HG02759 (cell line): ENCODE data around the gene SPATA32.
"Not testable (repeated sequence)": the region's sequence is repeated elsewhere in the genome, so short reads cannot be mapped to it uniquely, and the experiment has no call there.

Source experiments
- ATAC-seq: cut with Tn5 transposase; IDR thresholded peaks from one replicate; pipeline ENCODE4 v1.9.1; 2021; ENCODE audit warnings: mild to moderate bottlenecking, moderate library complexity; ENCODE audit not compliant: unreplicated experiment

The SPATA32 gene

DNA sequence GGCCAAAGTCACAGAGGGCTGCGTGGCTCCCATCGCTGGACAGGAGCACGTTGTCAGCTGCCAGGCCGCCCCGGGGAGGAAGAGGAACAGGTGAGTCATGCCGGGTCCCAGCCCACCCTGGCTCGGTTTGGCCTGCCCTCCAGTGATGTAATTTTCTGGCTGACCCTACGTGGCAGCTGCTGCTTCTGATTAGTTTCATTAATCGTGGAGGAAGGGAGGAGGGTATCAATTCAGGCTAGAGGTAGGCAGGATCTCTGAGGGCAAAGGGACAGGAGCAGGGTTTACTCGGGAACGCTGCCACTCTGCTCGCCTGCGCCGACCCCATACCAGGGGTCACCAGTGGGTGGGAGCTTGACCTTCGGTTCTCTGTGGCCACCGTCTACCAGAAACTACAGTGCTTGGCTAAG lies 11.7 kb upstream of the SPATA32 start:
- no peak for ATAC-seq

DNA sequence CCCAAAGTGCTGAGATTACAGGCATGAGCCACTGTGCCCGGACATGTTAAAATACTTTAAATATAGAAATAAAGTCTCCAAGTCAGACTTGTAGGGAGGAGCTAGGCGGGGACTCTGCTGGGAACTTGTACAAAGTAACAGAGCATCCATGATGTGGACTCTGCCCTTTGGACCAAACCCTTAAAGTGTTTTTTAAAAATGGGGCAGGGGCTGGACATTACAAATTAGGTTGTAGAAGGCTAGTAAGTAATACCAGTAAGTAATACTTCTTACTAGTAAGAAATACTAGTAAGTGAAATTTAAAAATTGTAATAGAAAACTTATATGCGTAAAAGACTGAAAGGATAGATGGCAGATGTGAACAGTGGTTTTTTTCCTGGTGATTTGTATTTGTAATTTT lies 9.7 kb upstream of the SPATA32 start:
- no peak for ATAC-seq

GRCh38 chr17:45270828-45271418 lies 9.0 kb upstream of the SPATA32 start:
- ATAC-seq, result no peak

DNA sequence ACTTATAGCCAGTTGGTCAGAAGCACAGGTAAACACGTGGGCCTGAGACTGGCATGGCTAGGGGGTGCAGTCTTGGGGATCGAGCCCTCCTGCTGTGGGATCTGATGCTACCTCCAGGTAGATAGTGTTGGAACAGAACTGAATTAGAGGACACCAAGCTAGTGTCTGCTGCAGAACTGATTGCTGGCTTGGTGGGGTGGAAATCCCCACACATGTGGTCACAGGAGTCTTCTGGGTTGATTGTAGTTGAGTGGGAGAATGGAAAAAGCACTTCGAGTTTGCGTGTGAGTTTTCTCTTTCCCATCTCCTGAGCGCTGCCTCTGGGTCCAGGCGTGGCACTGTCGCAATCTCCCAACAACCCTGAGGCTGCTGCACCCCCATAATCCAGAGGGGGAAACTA lies 8.0 kb upstream of the SPATA32 start:
- ATAC-seq, result no peak

- ATAC-seq, result no peak
Measured at GRCh38 chr17:45267436-45268055, 5.7 kb upstream of the SPATA32 start.

GRCh38 chr17:45266372-45266926 lies 4.6 kb upstream of the SPATA32 start:
- no peak for ATAC-seq

DNA sequence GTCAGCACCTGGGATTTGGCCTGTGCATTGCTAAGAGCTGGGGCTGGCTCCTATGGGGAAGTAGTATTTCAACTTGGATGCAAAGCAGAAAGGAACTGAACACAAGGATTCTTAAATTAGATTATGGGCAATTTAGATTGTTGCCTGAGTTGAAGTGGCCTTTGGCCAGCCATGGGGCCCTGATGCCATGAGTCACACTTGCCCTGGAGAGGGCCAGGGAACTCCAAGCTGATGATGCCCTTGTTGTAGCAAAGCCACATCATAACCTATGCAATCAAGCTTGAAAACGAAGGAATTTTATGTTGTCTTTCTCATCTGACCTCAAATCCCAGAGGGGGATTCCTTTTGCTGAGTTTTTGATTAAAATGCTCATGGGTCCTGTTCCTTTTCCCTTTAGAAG lies 3.9 kb upstream of the SPATA32 start:
- no peak for ATAC-seq

- ATAC-seq, result no peak
Measured at GRCh38 chr17:45264988-45265387, 3.1 kb upstream of the SPATA32 start.

DNA sequence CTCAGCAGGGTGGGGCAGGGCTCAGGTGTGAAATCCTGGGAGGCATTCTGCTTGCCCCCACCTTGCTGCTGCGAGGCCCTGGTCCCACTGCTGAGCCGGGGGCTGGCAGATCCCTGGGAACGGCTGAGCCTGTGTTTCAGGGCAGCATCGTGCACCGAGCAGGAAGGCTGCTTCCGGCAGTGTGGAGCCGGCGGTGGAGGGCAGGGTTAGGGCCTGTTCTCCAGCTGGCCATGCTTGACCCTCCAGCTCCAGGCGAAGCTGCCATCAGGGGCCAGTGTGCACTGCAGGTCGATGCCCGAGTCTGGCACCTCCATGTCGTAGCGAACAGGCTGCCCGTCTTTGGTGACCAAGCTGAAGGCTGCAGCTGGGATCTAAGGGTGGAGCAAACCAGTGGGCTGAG lies 2.5 kb upstream of the SPATA32 start:
- ATAC-seq, result no peak

DNA sequence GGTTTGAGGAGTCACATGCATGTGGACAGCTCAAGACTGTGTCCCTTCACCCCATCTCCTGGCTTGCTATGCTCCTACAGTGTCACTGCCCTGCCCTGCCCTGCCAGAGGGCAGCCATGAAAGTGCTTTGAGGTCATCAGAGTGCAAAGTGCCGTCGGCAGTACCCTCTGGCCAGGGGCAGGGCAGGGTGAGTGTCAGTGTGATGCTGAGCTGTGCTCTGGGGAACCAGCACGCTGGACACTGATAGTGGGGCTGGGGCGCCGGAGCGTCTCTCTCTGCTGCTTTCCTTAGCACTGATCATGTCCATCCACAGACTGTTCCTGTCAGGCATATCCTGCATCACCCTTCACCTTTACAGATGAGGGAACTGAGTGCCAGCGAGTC lies 1.6 kb upstream of the SPATA32 start:
- no peak for ATAC-seq

DNA sequence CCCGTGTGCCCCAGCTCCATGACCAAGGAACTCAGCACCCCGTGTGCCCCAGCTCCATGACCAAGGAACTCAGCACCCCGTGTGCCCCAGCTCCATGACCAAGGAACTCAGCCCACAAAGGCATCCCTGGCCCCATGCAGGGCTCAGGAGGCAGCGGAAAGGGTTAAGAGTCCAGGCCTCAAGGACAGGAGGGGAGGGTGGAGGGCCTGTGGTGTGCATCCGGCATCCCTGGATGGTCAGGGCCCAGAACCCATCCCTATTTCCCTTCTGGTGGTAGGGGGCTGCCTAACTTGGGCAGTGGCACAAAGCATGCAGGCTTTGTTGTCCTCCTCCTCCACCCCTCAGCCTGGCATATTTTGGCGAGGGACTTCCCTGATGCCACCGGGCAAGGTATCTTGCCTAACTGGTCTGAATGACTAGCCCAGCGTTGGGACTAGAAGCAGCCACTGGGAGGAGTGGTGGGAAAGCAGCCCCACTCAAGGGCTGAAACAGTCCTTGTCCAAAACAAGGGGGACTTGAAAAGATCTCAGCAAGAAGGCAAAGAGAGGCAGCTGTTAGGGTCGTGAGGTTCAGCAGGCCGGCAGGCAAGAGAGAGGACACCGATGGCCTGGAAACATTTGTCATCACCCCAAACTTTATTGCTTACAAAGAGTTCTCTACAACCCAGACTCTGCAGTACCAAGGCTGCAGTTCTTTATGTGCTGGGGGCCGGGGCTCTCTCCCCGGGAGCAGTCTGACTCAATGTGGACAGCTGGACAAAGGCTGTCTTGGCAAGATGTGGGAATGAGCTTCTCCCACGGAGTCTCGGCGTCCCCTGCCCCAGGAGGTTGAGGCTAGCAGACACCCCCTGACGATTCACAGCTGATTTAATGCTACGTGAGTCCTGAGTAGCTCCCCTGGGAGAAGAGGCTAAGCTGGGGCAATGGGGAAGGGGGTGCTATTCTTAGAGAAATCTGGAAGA lies 902 bp upstream of the SPATA32 start:
- ATAC-seq, result no peak

GRCh38 chr17:45260204-45260783 lies 1.6 kb downstream of the SPATA32 start:
- no peak for ATAC-seq

DNA sequence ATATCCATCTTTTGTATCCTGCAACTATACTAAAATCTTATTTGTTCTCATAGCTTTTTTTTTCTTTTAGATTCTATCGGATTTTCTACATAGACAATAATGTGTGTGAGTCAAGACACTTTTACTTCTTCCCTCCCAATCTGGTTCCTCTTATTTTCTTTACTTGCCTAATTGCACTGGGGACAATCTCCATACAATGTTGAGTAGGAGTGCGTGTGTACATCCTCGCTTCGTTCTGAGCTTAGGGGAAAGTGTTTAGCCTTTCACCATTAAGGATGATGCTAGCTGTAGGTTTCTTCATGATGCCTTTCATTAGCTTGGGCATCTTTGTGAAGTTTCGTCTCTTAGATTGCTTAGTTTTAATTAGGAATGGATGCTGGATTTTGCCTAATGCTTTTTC lies 2.9 kb downstream of the SPATA32 start:
- ATAC-seq, result no peak

- ATAC-seq, result no peak
Measured at GRCh38 chr17:45257115-45257514, 4.8 kb downstream of the SPATA32 start.

- no peak for ATAC-seq
Measured at GRCh38 chr17:45256114-45256966, 5.6 kb downstream of the SPATA32 start.

DNA sequence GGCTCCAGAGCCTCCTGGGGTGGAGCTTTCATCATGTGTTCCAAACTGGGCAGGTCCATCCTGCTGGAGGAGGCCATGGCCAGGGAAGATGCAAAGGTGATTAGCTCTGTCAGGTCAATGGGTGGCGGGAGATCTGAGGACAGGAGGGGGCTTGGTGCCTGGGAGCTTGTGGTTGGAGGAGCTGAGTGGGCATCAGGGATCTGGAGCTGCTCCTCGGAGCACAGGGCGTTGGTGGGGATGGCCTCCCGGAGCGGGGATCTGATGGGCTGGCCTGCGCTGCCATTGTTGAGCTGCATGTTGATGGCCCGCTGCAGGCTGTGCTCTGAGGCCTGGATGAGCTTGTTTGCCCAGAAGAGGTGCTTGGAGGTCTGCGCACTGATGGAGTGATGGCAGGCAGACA lies 6.5 kb downstream of the SPATA32 start:
- ATAC-seq, result no peak

DNA sequence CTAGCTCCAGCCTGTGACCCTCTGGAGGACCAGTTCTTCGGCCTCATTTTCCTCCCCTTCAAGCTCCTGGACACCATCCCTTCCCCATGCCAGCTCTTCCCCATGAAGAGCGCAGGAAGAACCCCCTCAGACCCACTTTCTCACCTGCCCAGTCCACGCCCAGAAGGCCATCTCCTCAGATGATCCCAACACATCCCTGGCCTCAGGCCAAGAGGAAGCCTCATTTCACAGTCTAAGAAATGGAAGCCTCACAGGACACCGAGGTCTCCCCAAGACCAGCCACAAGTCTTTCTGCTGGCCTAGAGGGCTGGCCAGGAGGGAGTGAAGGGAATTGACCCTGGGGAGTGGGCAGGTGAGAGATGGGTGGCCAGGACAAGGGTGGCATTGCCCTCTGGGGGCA lies 8.0 kb downstream of the SPATA32 start:
- no peak for ATAC-seq

DNA sequence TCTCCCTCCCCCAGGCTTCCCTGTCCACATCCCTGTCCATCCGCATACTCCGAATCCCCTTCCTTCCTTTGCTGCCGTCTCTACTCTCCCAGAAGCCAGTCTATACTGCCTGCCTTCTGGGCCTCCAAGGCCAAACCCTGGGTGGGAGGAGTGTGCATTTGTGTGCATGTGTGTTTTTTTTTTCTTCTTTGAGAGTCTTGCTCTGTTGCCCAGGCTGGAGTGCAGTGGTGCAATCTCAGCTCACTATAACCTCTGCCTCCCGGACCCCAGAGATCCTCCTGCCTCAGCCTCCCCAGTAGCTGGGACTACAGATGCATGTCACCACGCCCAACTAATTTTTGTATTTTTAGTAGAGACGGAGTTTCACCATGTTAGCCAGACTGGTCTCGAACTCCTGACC lies 8.7 kb downstream of the SPATA32 start:
- ATAC-seq, result not testable (repeated sequence)

- no peak for ATAC-seq
Measured at GRCh38 chr17:45251931-45252330, 10.0 kb downstream of the SPATA32 start.
